ENCODE results near the gene EMC6. TPM values are rescaled to one million over a fixed set of nuclear protein-coding genes. Genes with fewer than 3 reads are reported as not detected.

The EMC6 gene
- total RNA-seq, 1 donor: 16.4 TPM

DNA sequence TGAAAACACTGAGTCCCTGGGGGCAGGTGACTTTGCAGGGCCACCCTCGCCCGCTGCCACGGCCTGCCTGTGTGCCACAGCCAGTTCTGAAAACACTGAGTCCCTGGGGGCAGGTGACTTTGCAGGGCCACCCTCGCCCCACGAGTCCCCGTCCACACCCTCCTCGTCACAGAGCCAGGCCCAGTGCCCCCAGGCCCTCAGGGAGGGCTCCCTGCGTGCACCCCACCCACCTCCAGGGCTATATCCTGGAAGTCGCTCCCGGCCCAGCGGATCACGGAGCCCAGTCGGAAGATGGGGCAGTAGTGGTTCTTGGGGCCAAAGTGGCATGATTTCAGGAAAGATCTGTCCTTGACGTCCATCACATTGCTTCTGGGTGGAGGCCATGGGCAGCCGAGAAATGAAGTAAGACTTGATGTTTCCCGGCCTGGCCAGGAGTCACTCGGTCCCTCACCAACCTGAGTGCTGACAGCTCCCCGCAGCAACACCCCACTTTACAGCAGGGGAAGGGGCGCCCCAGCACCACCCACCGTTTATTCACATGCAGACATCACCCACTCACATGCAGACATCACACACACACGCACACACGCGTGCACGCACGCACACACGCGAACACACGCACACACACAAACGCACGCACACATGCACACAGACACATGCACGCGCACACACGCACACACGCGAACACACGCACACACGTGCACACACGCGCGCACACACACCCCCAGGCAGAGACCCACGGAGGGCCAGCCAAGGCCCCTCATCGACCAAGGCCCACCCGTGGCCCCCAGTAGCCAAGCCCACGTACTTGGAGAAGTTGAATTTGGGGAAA is 20.9 kb downstream of the EMC6 start:
- DNase-seq (ENCODE audit: low read depth): no peak
- TF ChIP-seq, protein P1, sequence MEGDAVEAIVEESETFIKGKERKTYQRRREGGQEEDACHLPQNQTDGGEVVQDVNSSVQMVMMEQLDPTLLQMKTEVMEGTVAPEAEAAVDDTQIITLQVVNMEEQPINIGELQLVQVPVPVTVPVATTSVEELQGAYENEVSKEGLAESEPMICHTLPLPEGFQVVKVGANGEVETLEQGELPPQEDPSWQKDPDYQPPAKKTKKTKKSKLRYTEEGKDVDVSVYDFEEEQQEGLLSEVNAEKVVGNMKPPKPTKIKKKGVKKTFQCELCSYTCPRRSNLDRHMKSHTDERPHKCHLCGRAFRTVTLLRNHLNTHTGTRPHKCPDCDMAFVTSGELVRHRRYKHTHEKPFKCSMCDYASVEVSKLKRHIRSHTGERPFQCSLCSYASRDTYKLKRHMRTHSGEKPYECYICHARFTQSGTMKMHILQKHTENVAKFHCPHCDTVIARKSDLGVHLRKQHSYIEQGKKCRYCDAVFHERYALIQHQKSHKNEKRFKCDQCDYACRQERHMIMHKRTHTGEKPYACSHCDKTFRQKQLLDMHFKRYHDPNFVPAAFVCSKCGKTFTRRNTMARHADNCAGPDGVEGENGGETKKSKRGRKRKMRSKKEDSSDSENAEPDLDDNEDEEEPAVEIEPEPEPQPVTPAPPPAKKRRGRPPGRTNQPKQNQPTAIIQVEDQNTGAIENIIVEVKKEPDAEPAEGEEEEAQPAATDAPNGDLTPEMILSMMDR (IDR thresholded peaks at IDR 0.05; ENCODE audit: insufficient read depth, low read depth, low read length): no peak
- no peak overlapping the region for H3K4me3 ChIP-seq (ENCODE audit: low read depth, low read length)

DNA sequence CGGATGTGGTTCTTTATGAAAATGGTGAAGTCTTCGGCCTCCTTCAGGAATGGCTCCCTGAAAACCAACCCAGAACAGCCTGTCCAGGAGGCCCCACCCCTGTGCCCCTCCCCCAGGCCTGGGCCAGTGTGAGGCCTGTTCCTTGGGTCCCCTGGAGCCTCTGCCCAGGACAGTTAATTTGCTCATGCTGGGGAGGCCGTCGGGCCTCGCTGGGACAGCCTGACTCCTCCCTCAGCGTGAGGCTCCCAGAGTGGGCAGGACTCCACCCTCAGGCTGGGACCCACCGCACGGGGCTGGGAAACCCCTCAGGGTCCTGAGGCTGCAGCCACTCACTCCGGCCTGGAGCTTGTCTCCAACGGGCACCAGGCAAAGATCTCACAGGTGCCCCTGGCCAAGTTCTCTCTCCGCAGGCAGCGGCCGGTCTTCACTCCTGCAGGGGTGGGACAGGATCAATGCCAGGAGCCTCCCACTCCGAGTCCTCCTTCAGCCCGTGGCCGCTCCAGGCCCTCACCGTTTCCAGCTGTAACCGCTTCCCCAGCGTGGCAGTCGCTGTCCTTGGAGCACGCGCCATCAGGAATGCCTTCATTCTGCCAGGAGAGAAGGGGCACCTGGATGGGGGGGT is 21.6 kb downstream of the EMC6 start:
- DNase-seq (ENCODE audit: low read depth): no peak
- TF ChIP-seq, protein P1 (IDR thresholded peaks at IDR 0.05; ENCODE audit: insufficient read depth, low read depth, low read length): no peak
- no peak overlapping the region for H3K4me3 ChIP-seq (ENCODE audit: low read depth, low read length)

DNA sequence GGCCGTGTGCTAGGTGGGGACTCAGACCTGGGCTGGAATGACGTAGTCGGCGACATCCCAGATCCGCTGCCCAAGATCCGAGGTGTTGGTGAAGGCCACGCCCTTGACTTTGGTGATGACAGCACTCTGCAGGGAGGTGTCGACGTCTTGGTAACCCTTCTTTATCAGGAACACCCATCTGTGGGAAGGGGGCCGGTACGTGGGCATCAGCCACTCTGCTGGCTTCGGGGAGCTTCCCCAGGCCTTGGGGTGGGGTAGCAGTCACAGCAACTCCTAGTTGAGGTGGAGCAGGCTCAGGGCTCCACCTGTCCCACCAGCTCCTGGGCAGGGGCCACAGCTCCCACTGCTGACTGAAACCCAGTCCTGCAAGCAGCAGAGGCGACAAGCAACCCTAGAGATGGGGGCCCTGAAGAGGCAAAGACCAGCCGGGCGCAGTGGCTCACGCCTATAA is 23.0 kb downstream of the EMC6 start:
- H3K4me3 ChIP-seq (ENCODE audit: low read depth, low read length): no peak overlapping the region
- DNase-seq (ENCODE audit: low read depth): no peak
- TF ChIP-seq, protein P1 (IDR thresholded peaks at IDR 0.05; ENCODE audit: insufficient read depth, low read depth, low read length): no peak

DNA sequence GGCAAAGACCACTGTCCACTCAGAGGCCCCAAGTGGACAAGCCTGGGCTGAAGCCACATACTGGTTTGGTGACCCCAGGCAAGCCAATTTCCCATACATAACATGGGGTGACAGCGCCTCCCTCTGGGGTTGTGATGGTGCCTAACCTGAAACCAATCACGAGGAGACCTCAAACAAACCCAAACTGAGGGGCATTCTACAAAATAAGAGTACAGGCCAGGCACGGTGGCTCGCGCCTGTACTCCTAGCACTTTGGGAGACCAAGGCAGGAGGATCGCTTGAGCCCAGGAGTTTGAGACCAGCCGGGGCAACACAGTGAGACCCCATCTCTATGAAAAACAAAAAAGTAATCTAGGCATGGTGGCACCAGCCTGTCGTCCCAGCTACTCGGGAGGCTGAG is 23.7 kb downstream of the EMC6 start:
- no peak overlapping the region for H3K4me3 ChIP-seq (ENCODE audit: low read depth, low read length)
- DNase-seq (ENCODE audit: low read depth): no peak
- TF ChIP-seq, protein P1 (IDR thresholded peaks at IDR 0.05; ENCODE audit: insufficient read depth, low read depth, low read length): peak; percentile 14

DNA sequence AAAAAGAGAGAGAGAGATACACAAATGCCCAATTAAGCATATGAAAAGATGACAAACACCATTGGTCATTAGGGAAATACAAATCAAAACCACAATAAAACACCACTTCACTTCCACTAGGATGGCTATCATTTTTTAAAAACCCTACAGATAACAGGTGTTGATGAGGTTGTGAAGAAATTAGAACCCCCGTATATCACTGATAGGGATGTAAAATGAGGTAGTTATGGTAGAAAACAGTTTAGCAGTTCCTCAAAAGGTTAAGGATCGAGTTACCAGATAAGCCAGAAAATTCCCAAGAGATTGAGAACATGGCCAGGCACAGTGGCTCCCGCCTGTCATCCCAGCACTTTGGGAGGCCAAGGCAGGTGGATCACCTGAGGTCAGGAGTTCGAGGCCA is 24.5 kb downstream of the EMC6 start:
- no peak overlapping the region for H3K4me3 ChIP-seq (ENCODE audit: low read depth, low read length)
- DNase-seq (ENCODE audit: low read depth): no peak
- TF ChIP-seq, protein P1 (IDR thresholded peaks at IDR 0.05; ENCODE audit: insufficient read depth, low read depth, low read length): no peak

DNA sequence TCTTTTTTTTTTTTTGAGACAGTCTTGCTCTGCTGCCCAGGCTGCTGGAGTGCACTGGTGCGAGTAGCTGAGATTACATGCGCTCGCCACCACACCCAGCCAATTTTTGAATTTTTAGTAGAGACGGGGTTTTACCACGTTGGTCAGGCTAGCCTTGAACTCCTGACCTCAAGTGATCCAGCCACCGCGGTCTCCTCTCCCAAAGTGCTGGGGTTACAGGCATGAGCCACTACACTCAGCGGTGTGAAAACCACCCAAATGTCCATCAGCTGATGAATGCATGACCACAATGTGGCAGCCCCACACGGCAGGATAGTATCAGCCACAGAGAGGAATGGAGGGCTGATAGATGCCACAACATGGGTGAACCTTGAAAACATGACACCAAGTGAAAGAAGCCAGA is 25.2 kb downstream of the EMC6 start:
- TF ChIP-seq, protein P1 (IDR thresholded peaks at IDR 0.05; ENCODE audit: insufficient read depth, low read depth, low read length): no peak
- no peak overlapping the region for H3K4me3 ChIP-seq (ENCODE audit: low read depth, low read length)
- no peak for DNase-seq (ENCODE audit: low read depth)

All from fibroblast of villous mesenchyme (primary cell).